ENCODE results near the gene ABCA8. TPM values are rescaled to one million over a fixed set of nuclear protein-coding genes. Genes with fewer than 3 reads are reported as not detected.

Gene ABCA8
- total and polyA plus RNA-seq, 10 of the 15 experiments (the other 5 are each of a cell fraction or from before 2014, with no cell fraction given): 0.05 to 0.15 TPM; not detected in 8

DNA sequence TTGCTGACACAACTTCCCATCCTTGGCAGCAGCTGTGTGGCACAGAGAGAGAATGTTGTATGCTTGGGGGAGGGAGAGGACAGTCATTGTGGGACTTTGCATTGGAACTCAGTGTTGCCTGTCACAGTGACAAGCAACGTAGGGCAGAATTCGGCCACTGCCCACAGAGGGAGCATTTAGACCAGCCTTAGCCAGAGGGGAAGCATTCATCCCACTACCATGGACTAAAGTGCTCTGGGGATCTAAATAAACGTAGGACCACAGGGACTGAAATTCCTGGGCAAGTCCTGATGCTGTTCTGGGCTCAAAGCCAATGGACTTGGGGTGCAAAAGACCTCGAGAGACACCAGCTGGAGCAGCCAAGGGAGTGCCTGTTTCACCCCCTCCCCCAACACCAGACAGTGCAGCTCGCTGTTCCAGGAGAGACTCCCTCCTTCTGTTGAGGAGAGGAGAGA lies 44.9 kb downstream of the ABCA8 start:
- intact Hi-C loops (cut with micrococcal nuclease; ENCODE audit: unreplicated experiment): loop anchor here (5.0 kb wide), 2 partner anchors 118 to 327 kb away; no protein-coding TSS in a partner anchor
- no peaks in the 10 kb centered on the region for H3K79me2 ChIP-seq (ENCODE audit: control insufficient read depth, insufficient read depth, low read length)

More for the DNA sequence above, 44.9 kb downstream of the ABCA8 start:
- Histone ChIP-seq H4K20me1 (ENCODE audit: control insufficient read depth, insufficient read depth) (no peaks in the 10 kb centered on the region), H2AFZ (ENCODE audit: control insufficient read depth, low read depth, low read length) (no peak overlapping the region), H3K27ac (ENCODE audit: control insufficient read depth, insufficient read depth) (no peak overlapping the region), H3K36me3 (ENCODE audit: control insufficient read depth in 2 of 2, insufficient read depth in 2 of 2, low read length in 1 of 2) (no peaks in the 10 kb centered on the region), H3K4me3 (no peak overlapping the region), H3K27me3 (replicated peaks in 1 of 2; ENCODE audit: control insufficient read depth in 2 of 2, insufficient read depth in 2 of 2, low read length in 1 of 2) (no peaks in the 10 kb centered on the region), H3K4me1 (ENCODE audit: control insufficient read depth, insufficient read depth, low read length) (peaks cover 3% of the 10 kb centered on the region; the same call in 1 of the 2 replicates), H3K4me2 (ENCODE audit: control insufficient read depth, insufficient read depth) (no peak overlapping the region), H3K9me3 (replicated peaks; ENCODE audit: control insufficient read depth, insufficient read depth, low read length) (no peaks in the 10 kb centered on the region), H3K9ac (ENCODE audit: control insufficient read depth, insufficient read depth, low read length) (no peak overlapping the region)
- ChIA-PET SMC1A (ENCODE audit: uncharacterized antibody, unreplicated experiment) (interaction anchor here (1.4 to 2.9 kb wide), 3 partner anchors 13 to 144 kb away, joined by 3 to 18 read pairs (median 8); no protein-coding TSS in a partner anchor), RAD21 (ENCODE audit: unreplicated experiment) (interaction anchor here (3.1 kb wide), 1 partner anchor 116 kb away, joined by 16 read pairs; no protein-coding TSS in a partner anchor), CTCF (interaction anchor here (1.3 to 5.7 kb wide), 8 partner anchors 13 to 344 kb away, joined by 3 to 30 read pairs (median 7); no protein-coding TSS in a partner anchor), POLR2A (no interaction called here)
- no peak for ATAC-seq
- no TSS peak for BruUV-seq (replicated peaks)
- 0% methylated on average over 5 of the region's 5 CpGs for WGBS (ENCODE audit: insufficient coverage, insufficient replicate concordance, low lambda C conversion rate, missing lambda C conversion rate)
- FAIRE-seq: no peak
- no peak for DNase-seq (ENCODE audit: low read depth, low spot score)
- in situ Hi-C loops (cut with MboI): no loop called here
- TF ChIP-seq JUNB (IDR thresholded peaks at IDR 0.05): no peak
- no peak for TF ChIP-seq EP300 (IDR thresholded peaks at IDR 0.05; ENCODE audit: borderline replicate concordance in 1 of 2, control insufficient read depth in 1 of 2, low read depth in 2 of 2, low read length in 2 of 2)
- TF ChIP-seq ZZZ3 (IDR thresholded peaks at IDR 0.05; ENCODE audit: control insufficient read depth, insufficient read length, low read depth): no peak
- no peak for TF ChIP-seq SMAD1 (IDR thresholded peaks at IDR 0.05; ENCODE audit: low read depth, partially characterized antibody)
- no peak for TF ChIP-seq NRF1 (conservative IDR thresholded peaks at IDR 0.05; ENCODE audit: low read depth, low read length)
- TF ChIP-seq MYB (IDR thresholded peaks at IDR 0.05; ENCODE audit: borderline replicate concordance, low read depth, low read length): no peak
- no peak for TF ChIP-seq RBBP5 (conservative IDR thresholded peaks at IDR 0.05)
- no peak for TF ChIP-seq CEBPZ (IDR thresholded peaks at IDR 0.05; ENCODE audit: low read depth, low read length)
- TF ChIP-seq, protein P1, sequence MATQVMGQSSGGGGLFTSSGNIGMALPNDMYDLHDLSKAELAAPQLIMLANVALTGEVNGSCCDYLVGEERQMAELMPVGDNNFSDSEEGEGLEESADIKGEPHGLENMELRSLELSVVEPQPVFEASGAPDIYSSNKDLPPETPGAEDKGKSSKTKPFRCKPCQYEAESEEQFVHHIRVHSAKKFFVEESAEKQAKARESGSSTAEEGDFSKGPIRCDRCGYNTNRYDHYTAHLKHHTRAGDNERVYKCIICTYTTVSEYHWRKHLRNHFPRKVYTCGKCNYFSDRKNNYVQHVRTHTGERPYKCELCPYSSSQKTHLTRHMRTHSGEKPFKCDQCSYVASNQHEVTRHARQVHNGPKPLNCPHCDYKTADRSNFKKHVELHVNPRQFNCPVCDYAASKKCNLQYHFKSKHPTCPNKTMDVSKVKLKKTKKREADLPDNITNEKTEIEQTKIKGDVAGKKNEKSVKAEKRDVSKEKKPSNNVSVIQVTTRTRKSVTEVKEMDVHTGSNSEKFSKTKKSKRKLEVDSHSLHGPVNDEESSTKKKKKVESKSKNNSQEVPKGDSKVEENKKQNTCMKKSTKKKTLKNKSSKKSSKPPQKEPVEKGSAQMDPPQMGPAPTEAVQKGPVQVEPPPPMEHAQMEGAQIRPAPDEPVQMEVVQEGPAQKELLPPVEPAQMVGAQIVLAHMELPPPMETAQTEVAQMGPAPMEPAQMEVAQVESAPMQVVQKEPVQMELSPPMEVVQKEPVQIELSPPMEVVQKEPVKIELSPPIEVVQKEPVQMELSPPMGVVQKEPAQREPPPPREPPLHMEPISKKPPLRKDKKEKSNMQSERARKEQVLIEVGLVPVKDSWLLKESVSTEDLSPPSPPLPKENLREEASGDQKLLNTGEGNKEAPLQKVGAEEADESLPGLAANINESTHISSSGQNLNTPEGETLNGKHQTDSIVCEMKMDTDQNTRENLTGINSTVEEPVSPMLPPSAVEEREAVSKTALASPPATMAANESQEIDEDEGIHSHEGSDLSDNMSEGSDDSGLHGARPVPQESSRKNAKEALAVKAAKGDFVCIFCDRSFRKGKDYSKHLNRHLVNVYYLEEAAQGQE (IDR thresholded peaks at IDR 0.05; ENCODE audit: low read depth, low read length): no peak
- TF ChIP-seq ZBED1 (IDR thresholded peaks at IDR 0.05; ENCODE audit: borderline replicate concordance): no peak
- no peak for TF ChIP-seq SIN3A (IDR thresholded peaks at IDR 0.05; ENCODE audit: low read depth, low read length)
- TF ChIP-seq EGR1 (IDR thresholded peaks at IDR 0.05; ENCODE audit: borderline replicate concordance in 1 of 2, low read depth in 2 of 2, low read length in 2 of 2): no peak
- no peak for TF ChIP-seq SREBF1 (IDR thresholded peaks at IDR 0.05; ENCODE audit: low read length)
- no peak for TF ChIP-seq ESRRA (IDR thresholded peaks at IDR 0.05; ENCODE audit: low read length)
- TF ChIP-seq POLR2AphosphoS5 (IDR thresholded peaks at IDR 0.05; ENCODE audit: low read length): no peak
- TF ChIP-seq POLR2A (IDR thresholded peaks at IDR 0.05; ENCODE audit: low read depth, low read length): no peak
- no peak for TF ChIP-seq USF2 (IDR thresholded peaks at IDR 0.05; ENCODE audit: borderline replicate concordance, low read depth, low read length)

Measured in GM12878 (cell line).